HEK293T (cell line): ENCODE data around the gene GATA1.

Experiments
- ARNT ChIP-seq: fragments of 450-650 bp; IDR thresholded peaks from 2 replicates; pipeline ENCODE4 v1.6.1; 2017; ENCODE audit warnings: mild to moderate bottlenecking
- BHLHE40 ChIP-seq: fragments of 450-650 bp; IDR thresholded peaks from 2 replicates; pipeline ENCODE4 v1.6.1; 2016; ENCODE audit warnings: mild to moderate bottlenecking, moderate library complexity, borderline replicate concordance
- FOXA1 ChIP-seq: fragments of 450-650 bp; IDR thresholded peaks from 2 replicates; pipeline ENCODE4 v1.6.1; 2016; ENCODE audit warnings: mild to moderate bottlenecking
- FOXM1 ChIP-seq: fragments of 450-650 bp; IDR thresholded peaks from 2 replicates; pipeline ENCODE4 v1.6.1; 2017; ENCODE audit warnings: mild to moderate bottlenecking, borderline replicate concordance
- LEF1 ChIP-seq: fragments of 450-650 bp; IDR thresholded peaks from 2 replicates; pipeline ENCODE4 v1.6.1; 2017; ENCODE audit warnings: mild to moderate bottlenecking, borderline replicate concordance
- TARDBP ChIP-seq: fragments of 450-650 bp; IDR thresholded peaks from 2 replicates; pipeline ENCODE4 v1.6.1; 2016

DNA sequence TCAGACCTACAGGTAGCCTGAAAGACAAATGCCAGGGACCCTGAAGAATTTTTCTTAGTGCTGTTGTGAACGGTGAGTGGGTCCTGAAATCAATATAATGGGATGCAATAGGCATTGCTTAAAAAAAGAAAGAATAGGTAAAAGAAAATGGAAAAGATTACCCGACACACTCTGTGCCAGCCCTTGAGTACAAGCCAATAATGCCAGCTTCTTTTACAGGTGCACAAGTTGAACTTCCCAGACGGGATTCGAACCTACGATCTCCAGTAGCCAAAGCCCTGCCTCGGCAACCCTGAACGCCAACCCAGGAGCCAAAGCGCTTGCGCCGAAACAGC is 49.5 kb upstream of the GATA1 start:
- TF ChIP-seq ARNT (no peak), FOXM1 (no peak), BHLHE40 (no peak), LEF1 (no peak), TARDBP (no peak), FOXA1 (no peak)
